Calu3 (cell line): ENCODE measurements around the gene SHISA7. TPM values are rescaled to one million over a fixed set of nuclear protein-coding genes. Genes with fewer than 3 reads are reported as not detected.

Experiments used
- BruUV-seq: library from RNA; stranded (reverse); fragments of 400-500 nt; replicated peaks from 2 replicates; lab custom pipeline; 2021; lab: Mats Ljungman, UMichigan
- CTCF ChIA-PET: fragments of 300-600 bp; sonication (Branson Sonifier 250); formaldehyde crosslinking; loops from one replicate; lab custom pipeline; 2022; ENCODE audit warnings: antibody characterized with exemption; lab: Charles Lee
- DNase-seq: peaks from one replicate; pipeline ENCODE4 v3.0.0; 2022
- H3K27ac Mint-ChIP-seq: one replicate; pipeline ENCODE4 v1.8.0; 2022; ENCODE audit warnings: mixed read lengths; ENCODE audit not compliant: unreplicated experiment
- H3K27me3 Mint-ChIP-seq: one replicate; pipeline ENCODE4 v1.8.0; 2022; ENCODE audit warnings: mixed read lengths; ENCODE audit not compliant: unreplicated experiment
- H3K36me3 Mint-ChIP-seq: one replicate; pipeline ENCODE4 v1.8.0; 2022; ENCODE audit warnings: mild to moderate bottlenecking, moderate library complexity, mixed read lengths; ENCODE audit not compliant: insufficient read depth, unreplicated experiment
- H3K4me1 Mint-ChIP-seq: one replicate; pipeline ENCODE4 v1.8.0; 2022; ENCODE audit warnings: mild to moderate bottlenecking, low read depth, mixed read lengths; ENCODE audit not compliant: unreplicated experiment
- H3K4me3 Mint-ChIP-seq: one replicate; pipeline ENCODE4 v1.8.0; 2022; ENCODE audit warnings: mild to moderate bottlenecking, low read depth, moderate library complexity, mixed read lengths; ENCODE audit not compliant: unreplicated experiment
- H3K9me3 Mint-ChIP-seq: one replicate; pipeline ENCODE4 v1.8.0; 2022; ENCODE audit warnings: low read depth, mixed read lengths; ENCODE audit not compliant: unreplicated experiment
- intact Hi-C: fragments of 100-400 bp; cut with micrococcal nuclease; formaldehyde crosslinking; loops from one replicate; pipeline ENCODE4 v1.10.0; 2022; ENCODE audit not compliant: unreplicated experiment
- total RNA-seq: library from RNA; stranded (reverse); gene quantifications from 2 replicates; pipeline ENCODE4 v1.2.3, GENCODE V29; 2022
- TF ChIP-seq, protein P1 (sequence below): fragments of 200-600 bp; IDR thresholded peaks from one replicate; pipeline ENCODE4 v1.8.0; 2022; ENCODE audit warnings: antibody characterized with exemption; ENCODE audit not compliant: unreplicated experiment

SHISA7 gene
- total RNA-seq, 1 experiment from 2014 or later: not detected

DNA sequence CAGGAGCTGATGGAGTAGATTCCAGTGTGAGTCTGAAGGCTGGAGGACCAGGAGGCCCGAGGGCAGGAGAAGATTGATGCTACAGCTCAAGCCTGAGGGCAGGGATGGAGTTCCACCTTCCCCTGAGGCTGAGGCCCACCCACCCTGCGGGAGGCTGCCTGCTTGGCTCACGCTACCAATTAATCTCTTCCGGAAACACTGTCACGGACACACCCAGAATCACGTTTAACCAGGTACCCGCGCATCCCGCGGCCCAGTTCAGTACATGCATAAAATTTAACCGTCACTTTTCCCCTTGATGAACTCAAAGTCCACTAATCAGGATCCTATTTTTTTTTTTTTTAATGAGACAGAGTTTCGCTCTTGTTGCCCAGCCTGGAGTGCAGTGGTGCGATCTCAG is 28.2 kb upstream of the SHISA7 start:
- TSS peak; percentile 62 for BruUV-seq
- H3K27ac Mint-ChIP-seq: no peak overlapping the region
- H3K4me1 Mint-ChIP-seq: peaks cover 26% of the 10 kb centered on the region
- intact Hi-C loops: no loop called here
- peaks cover 16% of the 10 kb centered on the region for H3K36me3 Mint-ChIP-seq
- H3K27me3 Mint-ChIP-seq: peaks cover 17% of the 10 kb centered on the region
- TF ChIP-seq, protein P1, sequence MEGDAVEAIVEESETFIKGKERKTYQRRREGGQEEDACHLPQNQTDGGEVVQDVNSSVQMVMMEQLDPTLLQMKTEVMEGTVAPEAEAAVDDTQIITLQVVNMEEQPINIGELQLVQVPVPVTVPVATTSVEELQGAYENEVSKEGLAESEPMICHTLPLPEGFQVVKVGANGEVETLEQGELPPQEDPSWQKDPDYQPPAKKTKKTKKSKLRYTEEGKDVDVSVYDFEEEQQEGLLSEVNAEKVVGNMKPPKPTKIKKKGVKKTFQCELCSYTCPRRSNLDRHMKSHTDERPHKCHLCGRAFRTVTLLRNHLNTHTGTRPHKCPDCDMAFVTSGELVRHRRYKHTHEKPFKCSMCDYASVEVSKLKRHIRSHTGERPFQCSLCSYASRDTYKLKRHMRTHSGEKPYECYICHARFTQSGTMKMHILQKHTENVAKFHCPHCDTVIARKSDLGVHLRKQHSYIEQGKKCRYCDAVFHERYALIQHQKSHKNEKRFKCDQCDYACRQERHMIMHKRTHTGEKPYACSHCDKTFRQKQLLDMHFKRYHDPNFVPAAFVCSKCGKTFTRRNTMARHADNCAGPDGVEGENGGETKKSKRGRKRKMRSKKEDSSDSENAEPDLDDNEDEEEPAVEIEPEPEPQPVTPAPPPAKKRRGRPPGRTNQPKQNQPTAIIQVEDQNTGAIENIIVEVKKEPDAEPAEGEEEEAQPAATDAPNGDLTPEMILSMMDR: no peak
- no peak overlapping the region for H3K4me3 Mint-ChIP-seq
- H3K9me3 Mint-ChIP-seq: no peaks in the 10 kb centered on the region
- DNase-seq: no peak
- CTCF ChIA-PET: no interaction called here

DNA sequence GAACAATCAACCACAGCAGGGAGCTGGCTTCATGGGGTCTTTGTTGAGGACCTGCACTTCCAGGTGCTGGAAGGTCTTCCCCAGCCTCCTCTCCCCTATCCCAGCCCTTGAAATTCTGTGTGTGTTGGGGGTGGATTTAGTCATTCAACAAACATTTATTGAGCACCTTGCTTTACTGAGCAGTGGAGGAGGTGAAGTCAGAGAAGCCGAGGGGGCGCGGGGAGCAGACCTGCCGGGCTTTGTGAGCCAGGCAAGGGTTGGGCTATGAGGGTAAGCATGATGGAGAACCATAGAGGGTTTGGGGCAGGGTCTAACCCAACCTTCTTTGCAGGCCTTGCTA is 24.9 kb upstream of the SHISA7 start:
- Mint-ChIP-seq H3K9me3 (no peaks in the 10 kb centered on the region), H3K4me3 (no peak overlapping the region), H3K27ac (no peak overlapping the region), H3K36me3 (peaks cover 5% of the 10 kb centered on the region), H3K27me3 (peaks cover 48% of the 10 kb centered on the region), H3K4me1 (peaks cover 30% of the 10 kb centered on the region)
- DNase-seq: no peak
- intact Hi-C loops: loop anchor here (1.0 to 5.0 kb wide), 2 partner anchors 35 to 164 kb away; no protein-coding TSS in a partner anchor
- CTCF ChIA-PET: interaction anchor here (0.6 to 2.8 kb wide), 9 partner anchors 8 to 164 kb away, joined by 3 to 25 read pairs (median 4); partner anchors contain the start of genes NAT14 and ZNF628
- TF ChIP-seq, protein P1: no peak
- BruUV-seq: no TSS peak

DNA sequence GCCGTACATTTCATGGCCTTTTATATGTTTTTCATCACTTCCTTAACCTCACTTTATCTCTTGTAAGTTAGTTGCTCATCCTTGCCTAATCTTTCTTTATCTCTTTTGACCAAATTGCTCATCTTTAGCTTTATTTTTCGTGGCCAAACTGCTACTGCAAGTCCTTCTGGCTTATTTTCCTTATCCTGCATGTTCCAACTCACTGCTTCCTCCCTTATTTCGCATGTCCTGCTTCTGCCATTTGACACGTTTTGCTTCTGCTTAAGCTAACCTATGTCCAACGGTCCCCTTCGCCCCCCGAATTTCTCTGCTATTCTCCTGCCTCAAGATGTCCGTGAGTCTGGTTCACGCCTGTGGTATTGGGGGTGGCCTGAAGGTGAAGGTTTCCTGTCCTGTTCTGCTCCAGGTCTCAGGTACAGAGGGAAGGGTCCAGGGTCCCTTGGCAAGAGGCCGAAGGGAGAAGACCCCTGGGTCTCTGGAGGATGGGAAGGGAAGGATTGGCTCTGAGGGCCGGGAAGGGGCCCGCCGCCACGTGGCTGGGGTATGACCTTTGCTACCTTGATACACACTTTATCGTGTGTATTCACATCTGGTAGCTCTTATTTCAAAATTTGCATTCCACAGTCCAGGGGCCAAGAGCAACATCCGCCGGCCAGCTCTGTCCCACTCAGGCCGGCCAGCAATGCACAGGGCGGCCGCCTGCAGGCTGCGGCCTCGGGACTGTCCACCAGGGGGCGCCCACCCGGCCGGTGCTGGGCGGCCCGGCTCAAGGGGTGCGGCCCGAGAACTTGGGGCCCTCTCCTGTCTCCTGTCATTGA is 24.3 kb upstream of the SHISA7 start:
- Mint-ChIP-seq H3K9me3 (no peaks in the 10 kb centered on the region), H3K36me3 (peaks cover 6% of the 10 kb centered on the region), H3K27me3 (peaks cover 54% of the 10 kb centered on the region), H3K4me3 (no peak overlapping the region), H3K27ac (no peak overlapping the region), H3K4me1 (peaks cover 33% of the 10 kb centered on the region)
- TF ChIP-seq, protein P1: peak; percentile 99
- CTCF ChIA-PET: interaction anchor here (0.6 to 2.8 kb wide), 13 partner anchors 8 to 388 kb away, joined by 3 to 25 read pairs (median 4); partner anchors contain the start of genes NAT14, ZNF628 and ZNF784
- intact Hi-C loops: loop anchor here (1.0 to 5.0 kb wide), 2 partner anchors 36 to 165 kb away; no protein-coding TSS in a partner anchor
- peak; percentile 90 for DNase-seq
- no TSS peak for BruUV-seq

DNA sequence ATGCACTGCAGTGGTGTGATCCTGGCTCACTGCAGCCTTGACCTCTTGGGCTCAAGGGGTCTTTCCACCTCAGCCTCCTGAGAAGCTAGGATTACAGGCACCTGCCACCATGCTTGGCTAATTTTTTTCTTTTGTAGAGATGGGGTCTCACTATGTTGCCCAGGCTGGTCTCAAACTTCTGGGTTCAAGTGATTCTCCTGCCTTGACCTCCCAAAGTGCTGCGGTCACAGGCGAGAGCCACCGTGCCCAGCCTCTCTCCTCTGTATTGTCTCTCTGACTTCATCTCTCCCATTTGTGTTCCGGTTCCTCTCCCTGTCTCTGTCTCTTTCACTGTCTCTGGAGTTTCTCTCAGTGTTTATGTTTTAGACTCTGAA is 23.1 kb upstream of the SHISA7 start:
- Mint-ChIP-seq H3K4me3 (no peak overlapping the region), H3K27me3 (peaks cover 66% of the 10 kb centered on the region), H3K9me3 (no peaks in the 10 kb centered on the region), H3K36me3 (peaks cover 18% of the 10 kb centered on the region), H3K4me1 (peaks cover 42% of the 10 kb centered on the region), H3K27ac (no peak overlapping the region)
- no peak for DNase-seq
- BruUV-seq: no TSS peak
- CTCF ChIA-PET: interaction anchor here (2.1 kb wide), 1 partner anchor 10 kb away, joined by 17 read pairs; the partner anchor contains the start of gene ZNF628
- TF ChIP-seq, protein P1: no peak
- intact Hi-C loops: loop anchor here (5.0 kb wide), 1 partner anchor 166 kb away; no protein-coding TSS in a partner anchor
